Activated naive CD8-positive, alpha-beta T cell (primary cell): ENCODE data around the gene TMED8.
A peak's percentile ranks its signal among the peaks of the same experiment; 100 is the strongest.
"Not testable (repeated sequence)": the region's sequence is repeated elsewhere in the genome, so short reads cannot be mapped to it uniquely, and the experiment has no call there.

Experiments
- H3K27ac Mint-ChIP-seq: one replicate; pipeline ENCODE4 v1.8.0; 2021; ENCODE audit warnings: mixed read lengths
- H3K27me3 Mint-ChIP-seq: one replicate; pipeline ENCODE4 v1.8.0; 2021; ENCODE audit warnings: mixed read lengths
- H3K36me3 Mint-ChIP-seq: one replicate; pipeline ENCODE4 v1.8.0; 2021; ENCODE audit warnings: mixed read lengths
- H3K4me1 Mint-ChIP-seq: one replicate; pipeline ENCODE4 v1.8.0; 2021; ENCODE audit warnings: low read depth, mixed read lengths
- H3K4me3 Mint-ChIP-seq: one replicate; pipeline ENCODE4 v1.8.0; 2021; ENCODE audit warnings: mild to moderate bottlenecking, mixed read lengths
- H3K9me3 Mint-ChIP-seq: one replicate; pipeline ENCODE4 v1.8.0; 2021; ENCODE audit warnings: low read depth, mixed read lengths

Gene TMED8

GRCh38 chr14:77376771-77377501 is at the start of gene TMED8, which contains the start of gene SAMD15:
Gene TMED8, minus strand, starts transcription at chr14:77377094. Its CDS starts 41 bp downstream, at chr14:77377053.
Gene SAMD15, plus strand, starts transcription at chr14:77377379. Its CDS starts 40 bp downstream, at chr14:77377419.
- Mint-ChIP-seq H3K27me3 (no peaks in the 10 kb centered on the region), H3K4me3 (peak within 1 kb of the TSS; percentile 93), H3K27ac (peak within 1 kb of the TSS; percentile 90), H3K36me3 (peaks cover 7% of the 10 kb centered on the region), H3K9me3 (no peaks in the 10 kb centered on the region), H3K4me1 (peaks cover 36% of the 10 kb centered on the region)

- H3K27me3 Mint-ChIP-seq = no peaks in the 10 kb centered on the region
- H3K9me3 Mint-ChIP-seq = peaks cover 4% of the 10 kb centered on the region
- H3K36me3 Mint-ChIP-seq = peaks cover 53% of the 10 kb centered on the region
- H3K4me3 Mint-ChIP-seq = no peak overlapping the region
- no peaks in the 10 kb centered on the region for H3K4me1 Mint-ChIP-seq
- H3K27ac Mint-ChIP-seq = no peak overlapping the region
These were observed 49.5 kb upstream of the TMED8 start for GRCh38 chr14:77426396-77426795.

- no peak overlapping the region for H3K4me3 Mint-ChIP-seq
- H3K4me1 Mint-ChIP-seq = no peaks in the 10 kb centered on the region
- H3K36me3 Mint-ChIP-seq = peaks cover 57% of the 10 kb centered on the region
- H3K9me3 Mint-ChIP-seq = peaks cover 7% of the 10 kb centered on the region
- H3K27me3 Mint-ChIP-seq = no peaks in the 10 kb centered on the region
- H3K27ac Mint-ChIP-seq = no peak overlapping the region
These were observed 48.0 kb upstream of the TMED8 start for GRCh38 chr14:77424862-77425261.

GRCh38 chr14:77423423-77423822 is 46.5 kb upstream of the TMED8 start, which contains the start of gene NOXRED1:
Gene NOXRED1, minus strand, starts transcription at chr14:77423523. Its CDS starts 634 bp downstream, at chr14:77422889.
- Mint-ChIP-seq H3K27me3 (no peaks in the 10 kb centered on the region), H3K9me3 (peaks cover 10% of the 10 kb centered on the region), H3K4me3 (no peak within 1 kb of the TSS), H3K36me3 (peaks cover 52% of the 10 kb centered on the region), H3K27ac (peak within 1 kb of the TSS; percentile 23), H3K4me1 (no peaks in the 10 kb centered on the region)

- Mint-ChIP-seq H3K27ac (no peak overlapping the region), H3K4me3 (no peak overlapping the region), H3K27me3 (no peaks in the 10 kb centered on the region), H3K4me1 (no peaks in the 10 kb centered on the region), H3K9me3 (peaks cover 18% of the 10 kb centered on the region), H3K36me3 (peaks cover 42% of the 10 kb centered on the region)
These were observed 44.3 kb upstream of the TMED8 start for GRCh38 chr14:77421201-77421600.

GRCh38 chr14:77416836-77417235 is 39.9 kb upstream of the TMED8 start:
- no peak overlapping the region for H3K27ac Mint-ChIP-seq
- peaks cover 18% of the 10 kb centered on the region for H3K36me3 Mint-ChIP-seq
- H3K4me1 Mint-ChIP-seq = no peaks in the 10 kb centered on the region
- no peaks in the 10 kb centered on the region for H3K27me3 Mint-ChIP-seq
- H3K9me3 Mint-ChIP-seq = peaks cover 17% of the 10 kb centered on the region
- no peak overlapping the region for H3K4me3 Mint-ChIP-seq

GRCh38 chr14:77416098-77416497 is 39.2 kb upstream of the TMED8 start:
- not testable (repeated sequence) for H3K27ac Mint-ChIP-seq, H3K4me3 Mint-ChIP-seq, H3K27me3 Mint-ChIP-seq, H3K4me1 Mint-ChIP-seq
- H3K9me3 Mint-ChIP-seq = peaks cover 14% of the 10 kb centered on the region
- peaks cover 10% of the 10 kb centered on the region for H3K36me3 Mint-ChIP-seq

- not testable (repeated sequence) for H3K4me1 Mint-ChIP-seq, H3K27me3 Mint-ChIP-seq, H3K4me3 Mint-ChIP-seq, H3K36me3 Mint-ChIP-seq, H3K27ac Mint-ChIP-seq
- H3K9me3 Mint-ChIP-seq = peaks cover 14% of the 10 kb centered on the region
These were observed 38.6 kb upstream of the TMED8 start for GRCh38 chr14:77415403-77416030.

- peaks cover 10% of the 10 kb centered on the region for H3K36me3 Mint-ChIP-seq
- no peaks in the 10 kb centered on the region for H3K27me3 Mint-ChIP-seq
- no peak overlapping the region for H3K27ac Mint-ChIP-seq
- H3K4me1 Mint-ChIP-seq = peaks cover 16% of the 10 kb centered on the region
- H3K9me3 Mint-ChIP-seq = no peaks in the 10 kb centered on the region
- H3K4me3 Mint-ChIP-seq = no peak overlapping the region
These were observed 32.2 kb upstream of the TMED8 start for GRCh38 chr14:77409131-77409533.

GRCh38 chr14:77407158-77407557 is 30.3 kb upstream of the TMED8 start:
- no peaks in the 10 kb centered on the region for H3K27me3 Mint-ChIP-seq
- no peak overlapping the region for H3K27ac Mint-ChIP-seq
- no peaks in the 10 kb centered on the region for H3K9me3 Mint-ChIP-seq
- peaks cover 10% of the 10 kb centered on the region for H3K36me3 Mint-ChIP-seq
- H3K4me3 Mint-ChIP-seq = no peak overlapping the region
- peaks cover 16% of the 10 kb centered on the region for H3K4me1 Mint-ChIP-seq

- H3K27me3 Mint-ChIP-seq = no peaks in the 10 kb centered on the region
- no peaks in the 10 kb centered on the region for H3K9me3 Mint-ChIP-seq
- H3K4me1 Mint-ChIP-seq = peaks cover 16% of the 10 kb centered on the region
- H3K27ac Mint-ChIP-seq = no peak overlapping the region
- peaks cover 10% of the 10 kb centered on the region for H3K36me3 Mint-ChIP-seq
- H3K4me3 Mint-ChIP-seq = no peak overlapping the region
These were observed 29.8 kb upstream of the TMED8 start for GRCh38 chr14:77406718-77407117.

GRCh38 chr14:77406086-77406485 is 29.2 kb upstream of the TMED8 start:
- no peaks in the 10 kb centered on the region for H3K27me3 Mint-ChIP-seq
- H3K9me3 Mint-ChIP-seq = no peaks in the 10 kb centered on the region
- peaks cover 10% of the 10 kb centered on the region for H3K36me3 Mint-ChIP-seq
- peaks cover 16% of the 10 kb centered on the region for H3K4me1 Mint-ChIP-seq
- H3K27ac Mint-ChIP-seq = no peak overlapping the region
- no peak overlapping the region for H3K4me3 Mint-ChIP-seq

GRCh38 chr14:77403768-77404167 is 26.9 kb upstream of the TMED8 start:
- Mint-ChIP-seq H3K36me3 (peaks cover 12% of the 10 kb centered on the region), H3K27ac (no peak overlapping the region), H3K9me3 (no peaks in the 10 kb centered on the region), H3K27me3 (no peaks in the 10 kb centered on the region), H3K4me1 (peaks cover 16% of the 10 kb centered on the region), H3K4me3 (no peak overlapping the region)

GRCh38 chr14:77400216-77400615 is 23.3 kb upstream of the TMED8 start:
- H3K9me3 Mint-ChIP-seq = no peaks in the 10 kb centered on the region
- H3K36me3 Mint-ChIP-seq = peaks cover 13% of the 10 kb centered on the region
- no peak overlapping the region for H3K27ac Mint-ChIP-seq
- H3K27me3 Mint-ChIP-seq = no peaks in the 10 kb centered on the region
- H3K4me3 Mint-ChIP-seq = no peak overlapping the region
- H3K4me1 Mint-ChIP-seq = no peaks in the 10 kb centered on the region

- H3K9me3 Mint-ChIP-seq = no peaks in the 10 kb centered on the region
- H3K4me1 Mint-ChIP-seq = no peaks in the 10 kb centered on the region
- H3K4me3 Mint-ChIP-seq = no peak overlapping the region
- no peaks in the 10 kb centered on the region for H3K27me3 Mint-ChIP-seq
- H3K36me3 Mint-ChIP-seq = no peaks in the 10 kb centered on the region
- no peak overlapping the region for H3K27ac Mint-ChIP-seq
These were observed 13.3 kb upstream of the TMED8 start for GRCh38 chr14:77390188-77390587.
